CD4-positive, alpha-beta T cell treated with Interleukin-6 for 4 hours (primary cell): ENCODE results near the gene GADD45B.
A peak's percentile ranks its signal among the peaks of the same experiment; 100 is the strongest.
"Not testable (repeated sequence)": the region's sequence is repeated elsewhere in the genome, so short reads cannot be mapped to it uniquely, and the experiment has no call there.

Experiments
- DNase-seq: peaks from one replicate; pipeline ENCODE4 v3.0.0-alpha.2; 2020; ENCODE audit warnings: mixed read lengths

The GADD45B gene

DNA sequence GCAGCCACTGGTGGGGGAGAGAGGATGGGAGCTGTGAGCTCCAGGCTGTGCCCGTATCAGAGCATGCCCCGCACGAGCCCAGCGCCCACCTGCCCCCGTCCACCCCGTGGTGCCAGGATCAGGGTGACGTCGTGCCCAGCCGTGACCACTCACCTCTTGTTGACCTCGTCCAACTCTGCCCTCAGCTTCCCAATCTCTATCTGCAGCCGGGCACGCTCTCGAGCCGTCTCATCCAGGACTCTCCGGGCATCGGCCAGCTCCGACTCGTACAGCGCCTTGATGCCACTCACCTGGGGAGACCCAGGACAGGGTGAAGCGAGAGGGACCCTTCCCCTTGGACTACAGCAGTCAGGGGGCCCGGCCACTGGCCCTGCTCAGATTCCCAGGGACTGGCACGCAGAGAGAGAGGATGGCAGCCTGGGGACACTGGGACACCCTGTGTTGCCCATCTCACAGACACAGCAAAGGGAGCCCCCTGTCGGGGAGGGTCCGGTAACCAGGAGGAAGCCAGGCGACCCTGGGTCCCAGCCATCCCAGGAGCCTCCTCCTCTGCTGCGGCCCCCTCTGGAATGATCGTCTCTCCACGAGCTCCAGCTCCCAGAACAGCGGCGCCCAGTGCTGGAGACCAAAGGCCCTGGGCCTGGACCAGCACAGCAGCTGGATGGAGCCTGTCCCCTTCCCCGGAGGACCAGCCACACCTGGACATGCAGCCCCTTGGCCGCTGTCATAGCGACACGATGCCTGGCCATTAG is 31.5 kb upstream of the GADD45B start:
- DNase-seq: no peak

- DNase-seq: peak; percentile 37
Measured at GRCh38 chr19:2446381-2446780, 29.5 kb upstream of the GADD45B start.

DNA sequence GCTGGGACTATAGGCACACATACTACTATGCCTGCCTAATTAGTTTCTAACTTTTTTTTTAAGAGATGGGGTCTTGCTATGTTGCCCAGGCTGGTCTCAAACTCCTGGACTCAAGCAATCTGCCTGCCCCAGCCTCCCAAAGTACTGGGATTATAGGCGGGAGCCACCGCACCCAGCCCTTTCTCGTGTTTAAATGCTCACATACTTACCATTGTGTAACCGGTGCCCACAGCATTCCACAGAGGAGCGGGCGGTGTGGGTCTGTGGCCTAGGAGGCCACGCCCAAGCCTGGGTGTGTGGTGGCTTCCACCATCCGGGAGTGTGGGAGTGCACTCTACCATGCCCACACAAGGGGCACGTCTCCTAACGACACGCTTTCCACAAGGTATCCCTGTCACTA is 26.9 kb upstream of the GADD45B start:
- no peak for DNase-seq

DNA sequence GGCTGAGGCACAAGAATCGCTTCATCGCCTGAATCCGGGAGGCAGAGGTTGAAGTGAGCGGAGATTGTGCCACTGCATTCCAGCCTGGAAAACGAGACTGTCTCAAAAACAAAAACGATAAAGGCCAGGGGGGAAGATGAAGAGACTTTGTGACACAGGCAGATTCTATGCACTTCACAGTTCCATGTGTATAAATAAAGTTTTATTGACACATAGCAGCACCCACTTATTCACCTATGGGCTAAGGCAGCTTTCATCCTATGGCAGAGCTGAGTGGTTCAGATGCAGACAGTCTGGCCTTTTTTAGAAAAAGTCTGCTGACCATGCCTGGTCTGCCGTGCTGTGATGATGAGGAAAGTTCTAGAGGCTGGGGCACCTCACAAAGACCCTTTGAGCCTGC is 24.8 kb upstream of the GADD45B start:
- DNase-seq: no peak

DNA sequence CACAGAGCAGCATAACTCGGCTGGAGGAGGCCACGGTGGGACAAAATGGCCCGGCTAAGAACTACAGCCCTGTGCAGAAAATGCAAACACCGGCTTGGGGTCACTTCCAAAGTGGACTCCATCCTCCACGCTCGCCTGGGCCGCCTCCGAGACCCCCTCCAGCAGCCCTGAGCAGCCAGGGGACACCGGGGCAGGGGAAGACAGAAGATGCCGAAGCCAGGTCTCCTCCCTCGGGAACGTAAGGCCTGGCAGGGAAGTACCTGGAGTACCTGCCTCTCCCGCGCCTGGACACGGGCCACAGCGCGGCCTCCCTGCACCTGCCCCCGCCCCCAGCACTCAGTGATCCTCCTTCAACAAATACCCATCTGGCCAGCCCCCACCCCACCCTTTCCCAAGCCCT is 24.2 kb upstream of the GADD45B start:
- no peak for DNase-seq

GRCh38 chr19:2453431-2454025 is 22.4 kb upstream of the GADD45B start:
- no peak for DNase-seq

DNA sequence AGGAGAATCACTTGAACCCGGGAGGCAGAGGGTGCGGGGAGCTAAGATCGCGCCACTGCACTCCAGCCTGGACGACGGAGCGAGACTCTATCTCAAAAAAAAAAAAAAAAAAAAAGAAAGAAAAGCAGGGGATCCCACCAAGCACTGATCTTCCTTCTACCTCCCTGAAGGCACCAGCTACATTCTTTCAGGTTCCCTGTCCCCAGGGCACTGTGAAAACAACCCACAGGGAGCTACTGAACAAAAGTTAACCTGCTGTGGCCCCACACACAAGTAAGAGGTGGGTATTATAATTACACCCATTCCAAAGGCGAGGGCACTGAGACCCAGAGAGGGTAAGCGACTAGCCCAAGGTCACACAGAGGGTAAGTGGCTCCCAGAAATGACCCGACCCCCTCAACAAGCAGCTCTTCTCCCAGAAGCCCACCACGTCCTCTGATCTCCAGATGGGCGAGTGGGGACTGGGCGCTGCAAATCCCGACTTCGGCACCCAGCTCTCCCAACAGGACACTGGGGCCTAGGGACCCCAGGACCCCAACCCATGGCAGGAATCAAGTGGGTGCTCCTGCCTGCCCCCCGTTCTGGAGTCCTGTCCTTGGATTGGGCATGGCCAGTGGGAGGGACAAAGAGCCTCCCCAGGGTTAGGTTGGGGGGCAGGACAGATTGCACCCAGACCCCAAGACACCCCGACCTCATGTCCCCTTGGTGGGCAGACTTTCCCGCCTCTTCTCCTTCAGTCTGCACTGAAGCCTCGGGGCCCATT is 21.5 kb upstream of the GADD45B start:
- DNase-seq: no peak

DNA sequence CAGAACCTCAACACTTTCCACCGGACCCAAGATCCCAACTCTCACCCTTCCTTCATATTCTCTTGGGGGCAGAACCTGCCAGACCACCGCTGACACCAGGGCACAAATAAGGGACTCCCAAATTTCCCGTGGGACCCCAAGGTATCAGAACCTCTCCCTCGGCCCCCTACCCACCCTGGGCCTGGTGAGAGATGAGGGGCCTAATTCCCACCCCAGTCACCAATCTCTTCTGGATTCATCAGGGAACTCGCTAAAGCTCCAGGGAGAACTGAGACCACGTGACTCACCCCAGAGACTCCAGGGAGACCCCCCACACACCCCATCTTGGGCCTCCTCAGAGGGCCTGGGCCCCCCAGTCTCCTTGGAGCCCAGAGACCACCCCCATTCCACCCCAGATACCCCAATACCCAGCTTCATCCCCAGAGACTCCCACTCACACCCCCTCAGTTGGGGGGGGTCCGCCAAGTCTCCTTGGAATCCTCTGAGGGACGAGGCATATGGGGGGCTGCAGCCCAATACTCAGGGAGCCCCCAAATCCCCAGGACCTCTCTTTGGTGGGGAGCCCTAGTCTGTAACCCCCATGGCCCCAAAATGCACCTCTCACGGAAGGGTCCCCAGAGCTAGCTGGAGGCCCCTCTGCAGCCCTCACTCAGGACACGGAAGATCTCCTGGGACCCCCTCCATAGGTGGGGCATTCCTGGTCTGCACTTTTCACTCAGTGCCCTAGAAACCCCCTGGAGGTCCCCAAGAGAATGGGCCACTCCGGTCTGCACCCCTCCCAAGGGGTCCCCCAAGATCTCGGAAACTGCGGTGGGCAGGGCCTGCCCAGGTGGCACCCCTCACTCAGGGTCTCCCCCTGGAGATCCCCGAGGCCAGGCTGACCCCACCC is 20.7 kb upstream of the GADD45B start:
- no peak for DNase-seq

- peak; percentile 47 for DNase-seq
Measured at GRCh38 chr19:2455851-2456570, 19.9 kb upstream of the GADD45B start.

DNA sequence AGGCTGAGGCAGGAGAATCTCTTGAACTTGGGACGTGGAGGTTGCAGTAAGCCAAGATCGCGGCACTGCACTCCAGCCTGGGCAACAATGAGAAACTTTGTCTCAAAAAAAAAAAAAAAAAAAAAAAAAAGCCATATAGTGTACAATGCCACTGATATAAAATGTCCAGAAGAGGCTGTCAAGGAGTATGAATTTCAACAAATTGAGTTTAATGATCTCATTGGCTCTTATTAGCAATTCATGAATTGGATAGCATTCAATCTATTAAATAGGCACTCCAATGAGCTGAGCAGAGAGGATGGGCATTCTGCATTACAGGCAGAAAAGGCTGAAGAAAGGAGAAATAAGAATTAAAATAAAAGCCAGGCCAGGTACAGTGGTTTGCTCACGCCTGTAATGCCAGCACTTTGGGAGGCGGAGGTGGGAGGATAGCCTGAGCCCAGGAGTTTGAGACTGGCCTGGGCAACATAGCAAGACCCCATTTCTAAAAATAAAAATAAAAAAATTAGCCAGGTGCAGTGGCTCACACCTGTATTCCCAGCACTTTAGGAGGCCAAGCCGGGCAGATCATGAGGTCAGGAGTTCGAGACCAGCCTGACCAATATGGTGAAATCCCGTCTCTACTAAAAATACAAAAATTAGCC is 18.4 kb upstream of the GADD45B start:
- no peak for DNase-seq

- no peak for DNase-seq
Measured at GRCh38 chr19:2458054-2458453, 17.9 kb upstream of the GADD45B start.

GRCh38 chr19:2458776-2459175 is 17.2 kb upstream of the GADD45B start:
- not testable (repeated sequence) for DNase-seq

DNA sequence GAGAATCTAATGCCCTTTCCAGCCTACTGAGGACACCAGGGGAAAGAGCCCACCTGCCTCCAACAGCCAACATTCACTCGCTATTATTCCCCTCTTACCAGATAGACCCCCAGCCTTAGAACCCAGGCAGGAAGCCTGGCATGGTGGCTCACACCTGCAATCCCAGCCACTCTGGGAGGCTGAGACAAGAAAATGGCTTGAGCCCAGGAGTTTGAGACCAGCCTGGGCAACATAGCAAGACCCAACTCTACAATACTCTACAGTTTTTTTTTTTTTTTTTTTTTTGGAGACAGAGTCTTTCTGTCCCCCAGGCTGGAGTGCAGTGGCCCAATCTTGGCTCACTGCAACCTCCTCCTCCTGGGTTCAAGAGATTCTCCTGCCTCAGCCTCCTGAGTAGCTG is 15.7 kb upstream of the GADD45B start:
- DNase-seq: no peak

DNA sequence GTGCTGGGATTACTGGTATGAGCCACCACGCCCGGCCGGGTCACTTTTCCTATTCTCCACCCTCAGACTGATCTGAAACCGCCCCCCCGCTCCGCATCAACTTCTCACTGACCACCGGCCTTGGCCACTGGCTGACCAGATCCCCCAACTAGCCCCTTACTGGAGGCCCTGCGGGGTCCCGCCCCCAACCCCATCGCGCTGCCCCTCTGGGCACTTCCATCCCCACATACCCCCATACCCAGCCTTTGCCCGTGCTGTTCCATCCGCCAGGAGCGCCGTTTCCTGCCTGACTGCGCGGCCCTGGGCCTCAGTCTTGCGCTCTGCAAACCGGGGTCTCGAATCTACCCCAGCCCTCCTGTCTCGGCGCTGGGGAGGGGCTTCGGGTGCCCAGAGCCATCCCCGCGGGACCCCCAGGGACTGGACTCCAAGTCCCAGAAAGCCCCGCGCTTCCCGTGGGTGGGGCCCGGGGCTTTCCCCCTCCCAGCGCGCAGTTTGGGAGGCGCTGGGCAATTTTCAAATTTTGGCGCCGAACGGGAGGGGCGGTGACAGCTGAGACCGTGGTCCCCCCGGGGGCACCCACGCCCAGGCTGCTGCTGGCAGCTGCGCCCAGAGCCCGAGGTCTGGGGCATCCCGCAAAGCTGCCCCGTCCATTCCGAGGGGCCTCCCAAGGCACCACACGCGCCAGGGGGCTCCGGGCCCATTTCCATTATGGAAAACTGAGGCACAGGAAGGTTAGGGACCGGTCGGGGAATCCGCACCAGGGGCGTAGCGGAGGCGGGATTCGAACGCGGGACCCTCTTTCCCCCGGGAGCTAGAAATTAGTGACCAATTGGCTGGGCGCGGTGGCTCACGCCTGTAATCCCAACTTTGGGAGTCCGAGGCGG is 13.9 kb upstream of the GADD45B start:
- peak; percentile 66 for DNase-seq

DNA sequence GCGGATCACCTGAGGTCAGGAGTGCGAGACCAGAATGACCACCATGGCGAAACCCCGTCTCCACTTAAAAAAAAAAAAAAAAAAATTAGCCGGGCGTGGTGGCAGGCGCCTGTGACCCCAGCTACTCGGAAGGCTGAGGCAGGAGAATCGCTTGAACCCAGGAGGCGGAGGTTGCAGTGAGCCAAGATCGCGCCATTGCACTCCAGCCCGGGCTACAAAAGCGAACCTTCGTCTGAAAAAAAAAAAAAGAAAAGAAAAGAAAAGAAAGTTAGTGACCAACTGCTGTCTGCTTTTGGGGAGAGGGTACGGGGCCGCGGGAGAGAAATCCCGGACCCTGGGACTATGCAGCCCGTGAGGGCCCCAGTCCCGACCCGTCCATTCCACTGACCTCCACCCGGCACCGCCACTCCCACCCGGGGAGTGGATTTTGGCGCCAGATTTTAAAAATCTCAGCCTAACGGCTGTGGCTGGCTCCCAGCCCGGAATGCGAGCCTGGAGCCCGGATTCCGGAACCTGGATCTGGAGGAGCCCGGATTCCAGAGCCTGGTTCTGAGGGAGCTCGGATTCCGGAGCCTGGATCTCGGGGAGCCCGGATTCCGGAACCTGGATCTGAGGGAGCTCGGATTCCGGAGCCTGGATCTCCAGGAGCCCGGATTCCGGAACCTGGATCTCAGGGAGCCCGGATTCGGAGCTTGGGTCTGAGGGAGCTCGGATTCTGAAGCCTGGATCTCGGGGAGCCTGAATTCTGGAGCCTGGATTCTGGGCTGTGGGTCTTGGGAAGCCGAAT is 13.1 kb upstream of the GADD45B start:
- no peak for DNase-seq

DNA sequence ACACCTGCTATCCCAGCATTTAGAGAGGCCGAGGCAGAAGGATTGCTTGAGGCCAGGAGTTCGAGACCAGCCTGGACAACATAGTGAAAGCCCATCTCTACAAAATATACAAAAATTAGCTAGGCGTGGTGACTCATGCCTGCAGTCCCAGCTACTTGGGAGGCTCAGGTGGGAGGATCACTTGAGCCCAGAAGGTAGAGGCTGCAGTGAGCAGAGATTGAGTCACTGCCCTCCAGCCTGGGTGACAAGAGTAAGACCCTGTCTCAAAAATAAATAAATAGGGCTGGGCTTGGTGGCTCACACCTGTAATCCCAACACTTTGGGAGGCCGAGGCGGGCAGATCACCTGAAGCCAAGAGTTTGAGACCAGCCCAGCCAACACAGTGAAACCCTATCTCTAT is 12.2 kb upstream of the GADD45B start:
- DNase-seq: not testable (repeated sequence)

GRCh38 chr19:2464389-2464788 is 11.5 kb upstream of the GADD45B start:
- DNase-seq: no peak

- no peak for DNase-seq
Measured at GRCh38 chr19:2468596-2468995, 7.3 kb upstream of the GADD45B start.

- peak; percentile 39 for DNase-seq
Measured at GRCh38 chr19:2469102-2469914, 6.6 kb upstream of the GADD45B start.
